Endothelial cell of umbilical vein (primary cell): ENCODE data around the gene NSFL1C. TPM values are rescaled to one million over a fixed set of nuclear protein-coding genes. Genes with fewer than 3 reads are reported as not detected.

Source experiments
- BruUV-seq: library from RNA; stranded (reverse); fragments of 400-500 nt; replicated peaks from 2 replicates; lab custom pipeline; 2021; lab: Mats Ljungman, UMichigan
- CTCF ChIA-PET: fragments of 300-600, 350-600 bp; sonication (Branson Sonifier 250); formaldehyde crosslinking; loops from one replicate; lab custom pipeline; 2021; ENCODE audit warnings: antibody characterized with exemption, inconsistent platforms; lab: Charles Lee
- POLR2A ChIA-PET: fragments of 300-600, 350-600 bp; sonication (Branson Sonifier 250); formaldehyde crosslinking; loops from one replicate; lab custom pipeline; 2021; ENCODE audit warnings: antibody characterized with exemption, inconsistent platforms; lab: Charles Lee
- DNase-seq: peaks from one replicate; pipeline ENCODE4 v3.0.0-alpha.2; 2011; ENCODE audit warnings: low read depth, low spot score
- FAIRE-seq: peaks from 2 replicates; lab custom pipeline; 2011; peaks lifted over from hg19 to GRCh38; lab: Jason Lieb, UNC
- H2AFZ ChIP-seq: 2 replicates; pipeline ENCODE4 v1.6.0; 2012; ENCODE audit warnings: low read depth, low read length, control low read depth, inconsistent platforms
- H3K27ac ChIP-seq: 2 replicates; pipeline ENCODE4 v1.5.1; 2011; ENCODE audit warnings: low read depth, mild to moderate bottlenecking, control low read depth, low read length, moderate library complexity; ENCODE audit not compliant: insufficient read depth
- H3K27me3 ChIP-seq, 2 experiments: 2 replicates each; pipeline versions ENCODE4 v1.6.0 to v1.6.1; 2011; ENCODE audit warnings: low read length in 2 of 2, mixed read lengths in 1 of 2; ENCODE audit not compliant: control insufficient read depth in 2 of 2, insufficient read depth in 2 of 2
- H3K36me3 ChIP-seq, 2 experiments: 2 replicates in 1 of 2; 3 replicates in 1 of 2; pipeline ENCODE4 v1.5.1; 2011; ENCODE audit warnings: low read length in 2 of 2, mild to moderate bottlenecking in 1 of 2, moderate library complexity in 1 of 2; ENCODE audit not compliant: control insufficient read depth in 2 of 2, insufficient read depth in 2 of 2; ENCODE audit errors: extremely low read depth in 1 of 2
- H3K4me1 ChIP-seq: 3 replicates; pipeline ENCODE4 v1.5.1; 2011; ENCODE audit warnings: mild to moderate bottlenecking, low read length; ENCODE audit not compliant: control insufficient read depth, insufficient read depth; ENCODE audit errors: extremely low read depth
- H3K4me2 ChIP-seq: 2 replicates; pipeline ENCODE4 v1.6.1; 2011; ENCODE audit warnings: low read length, control low read depth, mixed read lengths; ENCODE audit not compliant: insufficient read depth
- H3K4me3 ChIP-seq, 3 experiments: fragments of 200-600 bp in 1 of 3; sonication (generic), shearing (Covaris generic) in 1 of 3; replicated peaks in 1 of 3; 2 replicates each; pipeline ENCODE4 v1.5.1; 2011 to 2016; ENCODE audit warnings: control low read depth in 3 of 3, low read length in 3 of 3, mild to moderate bottlenecking in 2 of 3, inconsistent platforms in 1 of 3, low read depth in 1 of 3, moderate library complexity in 1 of 3; ENCODE audit not compliant: insufficient read depth in 1 of 3
- H3K79me2 ChIP-seq: 2 replicates; pipeline ENCODE4 v1.6.0; 2012; ENCODE audit warnings: low read length, inconsistent platforms; ENCODE audit not compliant: control insufficient read depth, insufficient read depth
- H3K9ac ChIP-seq: replicated peaks from 2 replicates; pipeline ENCODE3; 2011; ENCODE audit warnings: low read length, control low read depth; ENCODE audit not compliant: insufficient read depth; ENCODE audit errors: extremely low read depth
- H3K9me1 ChIP-seq: replicated peaks from 3 replicates; pipeline ENCODE4 v1.6.0; 2011; ENCODE audit warnings: mild to moderate bottlenecking, low read length; ENCODE audit not compliant: control insufficient read depth, insufficient read depth; ENCODE audit errors: extremely low read depth
- H3K9me3 ChIP-seq: replicated peaks from 2 replicates; pipeline ENCODE4 v1.5.1; 2012; ENCODE audit warnings: low read length, inconsistent platforms; ENCODE audit not compliant: control insufficient read depth, insufficient read depth
- H4K20me1 ChIP-seq: replicated peaks from 2 replicates; pipeline ENCODE3; 2011; ENCODE audit warnings: mild to moderate bottlenecking, low read length; ENCODE audit not compliant: control insufficient read depth, insufficient read depth; ENCODE audit errors: extremely low read depth
- CTCF ChIP-seq, 2 donors: IDR thresholded peaks; 1 replicate in 1 of 2; 2 replicates in 1 of 2; pipeline ENCODE4 v1.5.1; 2011; ENCODE audit warnings: low read length in 2 of 2, mild to moderate bottlenecking in 2 of 2, moderate library complexity in 2 of 2, control low read depth in 1 of 2, inconsistent platforms in 1 of 2, low read depth in 1 of 2; ENCODE audit not compliant: insufficient read depth in 1 of 2; ENCODE audit errors: extremely low read depth in 1 of 2
- EZH2 ChIP-seq: IDR thresholded peaks from 2 replicates; pipeline ENCODE4 v1.6.1; 2012; ENCODE audit warnings: borderline replicate concordance, low read depth, mild to moderate bottlenecking, moderate library complexity, low read length, inconsistent platforms; ENCODE audit not compliant: severe bottlenecking
- FOS ChIP-seq: IDR thresholded peaks from 2 replicates; pipeline ENCODE4 v1.6.1; 2011; ENCODE audit warnings: mild to moderate bottlenecking, low read length, moderate library complexity, borderline replicate concordance; ENCODE audit not compliant: insufficient read depth
- GATA2 ChIP-seq: IDR thresholded peaks from 2 replicates; pipeline ENCODE4 v1.7.0; 2011; ENCODE audit warnings: low read depth, mild to moderate bottlenecking, moderate library complexity, mixed read lengths, low read length; ENCODE audit not compliant: insufficient read length, insufficient read depth
- JUN ChIP-seq: IDR thresholded peaks from 2 replicates; pipeline ENCODE4 v1.6.1; 2011; ENCODE audit warnings: borderline replicate concordance, low read depth; ENCODE audit not compliant: insufficient read length, insufficient read depth
- MAX ChIP-seq: IDR thresholded peaks from 2 replicates; pipeline ENCODE4 v1.6.1; 2011; ENCODE audit not compliant: insufficient read depth, insufficient read length
- MYC ChIP-seq: IDR thresholded peaks from one replicate; pipeline ENCODE4 v1.6.1; 2011; ENCODE audit warnings: mild to moderate bottlenecking, low read depth, low read length
- POLR2A ChIP-seq: IDR thresholded peaks from 2 replicates; pipeline ENCODE4 v1.6.1; 2012; ENCODE audit warnings: low read depth, mild to moderate bottlenecking, control low read depth, low read length
- POLR2AphosphoS5 ChIP-seq: IDR thresholded peaks from 2 replicates; pipeline ENCODE4 v1.6.1; 2012; ENCODE audit warnings: low read depth, mild to moderate bottlenecking, control low read depth, low read length, moderate library complexity; ENCODE audit not compliant: insufficient read depth
- dilution Hi-C: fragments of 300-500 bp; cut with MboI; formaldehyde crosslinking; loops from one replicate; pipeline ENCODE4 v1.15.0; 2019; ENCODE audit warnings: low sequenced_read_pairs; ENCODE audit not compliant: extremely low pct_ligation_motif_present
- intact Hi-C: fragments of 100-400 bp; cut with micrococcal nuclease; formaldehyde crosslinking; loops from one replicate; pipeline ENCODE4 v1.10.0; 2022
- polyA plus RNA-seq, 4 experiments: library from polyadenylated mRNA; depleted of rRNA in 3 of 4; stranded (reverse) in 3 of 4; unstranded in 1 of 4; fragments of >200 nt; gene quantifications; 2 replicates each; pipeline versions ENCODE4 v1.2.1 to v1.2.3, GENCODE V29; 2011 to 2012; ENCODE audit warnings: missing spikeins in 1 of 4
- total RNA-seq: library from RNA; stranded (reverse); gene quantifications from 2 replicates; pipeline ENCODE4 v1.2.3, GENCODE V29; 2021

The NSFL1C gene
- total and polyA plus RNA-seq, 2 donors (not counting 3 experiments of a cell fraction or from before 2014, with no cell fraction given), result 27.3 to 95.7 TPM

GRCh38 chr20:1500496-1500895 lies 33.8 kb upstream of the NSFL1C start:
- intact Hi-C loops, result loop anchor here (10.0 kb wide), 1 partner anchor 394 kb away; the partner anchor contains the start of gene SIRPA
- Histone ChIP-seq H2AFZ (no peak overlapping the region), H3K36me3 (no peaks in the 10 kb centered on the region), H4K20me1 (no peaks in the 10 kb centered on the region), H3K4me2 (no peak overlapping the region), H3K4me1 (no peaks in the 10 kb centered on the region), H3K4me3 (no peak overlapping the region), H3K9me1 (no peaks in the 10 kb centered on the region), H3K79me2 (no peaks in the 10 kb centered on the region), H3K27me3 (peaks cover 8 to 25% of the 10 kb centered on the region in 2 experiments), H3K9me3 (no peaks in the 10 kb centered on the region), H3K9ac (no peak overlapping the region), H3K27ac (no peak overlapping the region)
- ChIA-PET POLR2A (no interaction called here), CTCF (no interaction called here)
- no TSS peak for BruUV-seq
- TF ChIP-seq POLR2A (no peak), MYC (no peak), MAX (no peak), JUN (no peak), CTCF (IDR thresholded peaks at IDR 0.05; ENCODE audit: extremely low read depth in 1 of 2, insufficient read depth in 1 of 2, low read depth in 1 of 2, low read length in 2 of 2) (no peak), EZH2 (no peak), POLR2AphosphoS5 (no peak), FOS (no peak), GATA2 (no peak)
- no peak for FAIRE-seq
- no peak for DNase-seq
- dilution Hi-C loops, result no loop called here
